T-helper 2 cell (primary cell): Measurements from ENCODE around the gene C1orf141.
"Not testable (repeated sequence)": the region's sequence is repeated elsewhere in the genome, so short reads cannot be mapped to it uniquely, and the experiment has no call there.

Source experiments
- DNase-seq, 5 experiments: peaks; one replicate each; pipeline versions ENCODE4 v3.0.0 to v3.0.0-alpha.2; 2012 to 2022

The C1orf141 gene

DNA sequence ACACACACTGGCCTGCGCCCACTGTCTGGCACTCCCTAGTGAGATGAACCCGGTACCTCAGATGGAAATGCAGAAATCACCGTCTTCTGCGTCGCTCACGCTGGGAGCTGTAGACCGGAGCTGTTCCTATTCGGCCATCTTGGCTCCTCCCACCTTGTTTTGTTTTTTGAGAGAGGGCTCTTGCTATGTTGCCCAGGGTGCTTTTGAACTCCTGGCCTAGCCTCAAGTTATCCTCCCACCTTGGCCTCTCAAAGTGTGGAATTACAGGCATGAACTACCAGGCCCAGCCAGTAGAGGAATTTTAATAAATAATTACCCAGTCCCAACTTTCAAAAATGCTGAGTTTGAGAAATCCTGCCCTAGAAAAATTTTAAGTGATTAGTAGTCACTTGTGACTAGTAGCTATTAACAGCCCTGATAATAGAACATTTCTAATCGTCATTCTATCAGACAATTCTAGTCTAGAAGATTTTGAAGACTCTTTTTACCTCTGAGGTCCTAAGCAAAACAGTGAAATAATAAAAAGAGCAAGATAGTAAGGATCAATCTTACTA is 49.9 kb downstream of the C1orf141 start:
- DNase-seq: no peak

DNA sequence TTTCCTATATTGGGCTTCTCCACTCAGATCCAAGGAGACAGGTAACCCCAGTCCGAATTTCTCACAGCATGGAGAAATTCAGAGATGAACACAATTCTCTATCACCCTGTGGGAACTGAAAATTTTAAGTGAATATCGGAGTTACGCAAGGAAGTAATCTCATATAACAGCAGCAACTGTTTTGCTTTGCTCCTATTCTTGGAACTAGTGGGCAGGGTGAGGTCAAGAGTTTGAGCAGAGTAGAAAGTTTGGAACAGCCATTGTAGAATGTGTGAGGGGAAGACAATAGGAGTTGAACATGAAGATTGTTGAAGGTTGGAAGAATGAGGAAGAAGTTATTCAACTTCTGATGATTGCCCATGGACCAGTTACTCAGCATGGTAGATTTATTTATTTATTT is 56.5 kb downstream of the C1orf141 start:
- no peak for DNase-seq

DNA sequence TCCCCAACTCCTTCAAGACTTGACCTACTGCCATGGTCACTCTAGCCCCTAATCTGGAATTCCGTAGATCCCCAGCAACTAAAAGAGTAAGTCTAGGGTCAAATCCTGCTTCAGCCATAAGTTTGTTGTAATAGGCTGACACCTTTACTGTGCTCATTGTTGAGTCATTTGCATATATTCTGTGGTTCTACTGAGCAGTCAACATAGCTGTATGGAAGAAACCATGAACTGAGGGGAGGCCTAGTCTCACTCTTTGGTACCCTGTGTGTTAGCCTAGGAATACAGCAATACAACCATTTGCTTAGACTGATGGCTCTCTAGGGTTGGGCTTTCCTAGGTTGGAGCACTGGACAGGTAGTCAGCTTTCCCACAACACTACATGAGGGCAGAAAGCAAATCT is 57.2 kb downstream of the C1orf141 start:
- DNase-seq: no peak

DNA sequence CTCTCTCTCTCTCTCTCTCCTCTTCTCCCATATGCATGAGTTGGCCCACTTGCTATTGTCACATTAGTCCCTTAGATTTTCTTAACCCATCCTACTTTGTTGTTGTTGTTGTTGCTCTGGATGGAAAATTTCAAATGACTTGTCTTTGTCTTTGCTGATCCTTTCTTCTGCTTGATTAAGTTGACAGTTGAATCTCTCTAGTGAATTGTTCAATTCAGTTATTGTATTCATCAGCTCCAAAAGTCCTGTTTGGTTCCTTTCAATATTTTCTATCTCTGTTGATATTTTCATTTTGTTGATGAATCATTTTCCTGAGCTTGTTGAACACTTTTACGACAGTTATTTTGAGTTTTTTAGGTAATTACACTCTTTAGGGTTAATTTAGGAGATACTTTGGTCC is 62.0 kb downstream of the C1orf141 start:
- no peak for DNase-seq

DNA sequence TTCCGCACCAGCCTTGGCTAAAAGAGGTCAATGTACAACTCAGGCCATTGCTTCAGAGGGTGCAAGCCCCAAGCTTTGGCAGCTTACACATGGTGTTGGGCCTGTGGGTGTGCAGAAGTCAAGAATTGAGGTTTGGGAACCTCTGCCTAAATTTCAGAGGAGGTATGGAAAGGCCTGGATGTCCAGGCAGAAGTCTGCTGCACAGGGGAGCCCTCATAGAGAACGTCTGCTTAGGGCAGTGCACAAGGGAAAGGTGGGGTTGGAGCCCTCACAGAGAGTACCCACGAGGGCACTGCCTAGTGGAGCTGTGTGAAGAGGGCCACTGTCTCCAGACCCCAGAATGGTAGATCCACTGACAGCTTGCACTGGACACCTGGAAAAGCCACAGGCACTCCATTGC is 67.1 kb downstream of the C1orf141 start:
- not testable (repeated sequence) for DNase-seq

DNA sequence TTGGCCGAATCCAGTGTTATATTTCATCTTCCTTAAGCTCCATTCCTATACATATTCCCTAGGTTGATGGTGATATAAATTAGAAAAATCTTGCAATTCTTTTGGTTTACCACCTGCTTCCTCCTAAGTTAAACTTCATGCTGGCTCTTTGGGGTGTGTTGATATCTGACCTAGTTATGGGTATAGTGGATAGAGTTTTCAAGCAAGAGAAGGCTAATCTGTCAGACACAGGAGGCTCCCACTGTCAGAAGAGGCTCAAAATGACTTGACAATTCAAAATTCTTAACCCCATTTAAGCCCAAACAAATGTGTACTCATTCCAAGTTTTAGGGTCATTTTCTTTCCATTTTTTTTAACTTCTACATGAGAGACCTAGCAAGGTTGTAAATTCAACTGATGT is 72.4 kb downstream of the C1orf141 start:
- no peak for DNase-seq

DNA sequence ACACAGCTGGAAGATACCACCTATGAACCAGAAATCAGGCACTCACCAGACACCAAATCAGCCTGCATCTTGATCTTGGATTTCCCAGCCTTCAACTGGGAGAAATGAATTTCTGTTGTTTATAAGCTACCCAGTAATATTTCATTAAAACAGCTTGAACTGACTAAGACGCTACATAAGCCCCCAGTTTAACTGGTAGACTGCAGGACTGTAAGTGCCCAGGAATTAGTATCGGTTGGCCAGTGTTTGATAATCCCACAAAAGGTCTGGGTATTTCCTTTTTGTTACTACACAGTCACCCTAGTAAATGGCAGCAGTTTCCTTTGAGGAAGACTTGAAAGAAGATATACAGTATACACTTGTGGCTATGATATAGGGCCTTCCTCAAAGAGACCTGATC is 73.5 kb downstream of the C1orf141 start:
- no peak for DNase-seq

DNA sequence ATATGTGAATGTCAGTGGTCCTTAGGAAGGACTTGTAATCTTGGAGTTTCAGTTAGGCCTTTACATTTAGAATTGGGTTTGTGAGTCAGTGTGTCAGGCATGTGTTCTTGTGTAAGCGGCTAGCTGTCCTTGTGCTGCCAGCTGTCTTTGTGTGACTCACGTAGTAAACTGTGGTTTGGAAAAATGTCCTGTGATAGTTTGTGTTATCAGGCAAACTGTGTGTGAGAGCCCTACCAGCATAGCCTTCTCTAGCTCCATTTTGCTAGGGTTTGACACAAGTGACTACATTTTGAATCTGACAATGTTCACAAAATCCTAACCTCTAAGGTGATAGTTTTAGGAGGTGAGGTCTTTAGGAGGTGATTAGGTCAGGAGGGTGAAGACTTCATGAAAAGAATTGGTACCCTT is 74.0 kb downstream of the C1orf141 start:
- no peak for DNase-seq

DNA sequence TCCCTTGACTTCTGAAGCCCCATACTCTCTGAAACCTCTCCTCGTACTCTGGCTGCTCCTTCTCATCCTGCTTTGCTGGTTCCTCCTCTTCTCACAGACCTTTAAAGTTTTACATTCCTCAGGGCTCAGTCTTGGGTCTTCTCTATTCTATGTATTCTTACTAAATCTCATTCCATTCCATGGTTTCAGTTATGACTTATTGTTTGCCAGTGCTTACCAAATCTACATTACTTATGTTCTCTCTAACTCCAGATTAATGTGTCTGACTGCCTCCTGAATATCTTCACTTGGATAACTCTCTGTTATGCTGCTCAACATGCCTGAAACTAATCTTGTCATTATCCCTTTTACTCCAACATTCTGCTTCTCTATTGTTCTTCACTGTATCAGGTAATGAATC is 75.4 kb downstream of the C1orf141 start:
- no peak for DNase-seq

DNA sequence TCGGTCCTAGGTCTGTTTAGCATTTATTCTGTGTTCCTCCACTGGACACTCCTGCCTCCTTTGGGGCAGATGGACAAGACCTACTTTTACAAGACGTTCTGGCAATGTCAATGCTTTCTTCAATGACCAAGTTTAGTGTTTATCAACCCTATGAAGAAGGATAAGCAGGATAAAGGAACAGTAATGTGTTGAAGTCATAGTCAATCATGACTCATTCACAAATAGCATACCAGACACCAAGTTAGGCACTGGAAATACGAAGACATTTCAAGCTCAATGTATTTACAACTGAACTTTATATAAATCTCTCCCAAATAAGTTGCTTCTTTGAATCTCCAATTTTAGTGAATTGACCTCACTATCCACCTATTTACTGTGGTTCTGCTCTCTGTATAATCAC is 76.0 kb downstream of the C1orf141 start:
- no peak for DNase-seq

DNA sequence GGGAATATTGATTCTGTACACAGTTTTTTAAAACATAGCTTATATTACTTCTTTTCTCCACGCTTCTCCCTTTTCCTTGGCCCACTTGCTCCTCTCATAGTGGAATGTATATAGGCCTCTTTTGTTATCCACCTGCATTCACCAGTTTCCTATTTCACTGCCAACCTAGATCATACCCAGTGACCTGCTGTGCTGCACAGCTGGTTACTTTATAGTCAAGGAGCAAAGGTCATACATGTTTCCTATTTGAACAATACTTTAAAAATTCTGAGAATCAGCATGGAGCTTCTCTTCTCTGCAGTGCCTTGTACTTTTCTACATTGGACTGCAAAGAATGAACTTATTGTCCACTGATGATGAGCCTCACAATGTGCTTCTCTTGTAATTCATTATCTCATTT is 76.5 kb downstream of the C1orf141 start:
- no peak for DNase-seq

DNA sequence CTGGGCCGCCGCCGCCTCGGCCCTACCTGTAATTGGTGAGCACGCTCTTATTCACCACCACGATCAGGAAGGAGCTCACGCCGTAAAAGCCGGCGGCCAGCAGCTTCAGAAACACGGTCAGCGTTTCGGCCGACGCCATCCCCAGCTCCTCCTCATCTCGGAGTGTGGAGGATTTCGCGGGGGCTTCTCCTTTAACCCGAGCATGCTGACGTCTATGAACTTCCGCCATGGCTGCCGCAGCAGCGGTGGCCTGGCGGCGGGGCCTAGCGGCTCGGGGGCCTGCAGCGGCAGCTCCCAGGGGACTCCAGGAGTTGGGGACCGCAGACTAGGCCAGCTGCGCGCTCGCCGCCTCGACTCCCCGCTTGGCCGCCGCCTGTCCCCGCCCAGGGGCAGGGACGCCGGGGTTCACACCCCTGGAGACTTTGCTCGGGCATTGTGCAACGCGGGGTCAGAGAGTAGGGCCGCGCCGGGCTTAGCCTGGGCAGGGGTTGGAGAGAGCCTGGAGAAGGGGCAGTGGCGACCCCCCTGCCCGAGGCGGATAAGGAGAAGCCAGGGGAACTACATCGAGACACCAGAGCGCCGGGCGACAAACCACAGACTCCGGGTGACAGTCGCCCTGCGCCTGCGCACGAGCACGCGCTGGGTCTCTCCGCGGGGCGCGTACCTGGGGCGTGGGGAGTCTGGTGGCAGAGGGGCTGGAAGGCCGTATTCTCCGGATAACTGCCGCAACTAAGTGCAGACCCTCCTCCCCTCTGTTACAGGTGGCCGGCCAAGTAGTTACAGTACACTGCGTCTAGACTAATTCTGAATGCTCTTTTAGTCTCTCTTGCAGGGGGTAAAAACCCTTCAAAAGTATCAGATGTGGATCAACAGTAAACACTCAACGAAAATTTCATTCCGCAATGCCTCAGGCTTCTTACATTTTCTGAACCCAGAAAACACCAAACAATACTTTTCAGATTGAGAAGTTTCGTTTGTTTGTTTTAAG is 80.7 kb downstream of the C1orf141 start, which contains the start of gene SLC35D1:
Gene SLC35D1 (minus strand): TSS at position 364 of the 988 bp plus-strand sequence. CDS start 135 bp downstream, at position 229.
- DNase-seq: peak; percentile 49 to 86 (median 69)

DNA sequence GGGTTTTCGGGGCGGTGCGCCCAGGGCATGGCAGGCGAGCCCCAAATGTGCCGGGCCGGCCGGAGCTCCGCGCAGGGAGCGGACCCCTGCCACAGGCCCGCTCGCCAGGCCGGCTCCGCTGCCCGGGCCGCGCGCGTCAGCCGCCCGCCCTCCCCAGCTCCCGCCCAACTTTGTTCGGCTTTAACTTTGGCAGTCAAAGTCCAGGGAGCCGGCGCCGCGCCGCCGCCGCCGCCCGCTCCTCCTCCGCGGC is 81.3 kb downstream of the C1orf141 start:
- DNase-seq: peak in 2 of 5 experiments; percentile 6 to 7

DNA sequence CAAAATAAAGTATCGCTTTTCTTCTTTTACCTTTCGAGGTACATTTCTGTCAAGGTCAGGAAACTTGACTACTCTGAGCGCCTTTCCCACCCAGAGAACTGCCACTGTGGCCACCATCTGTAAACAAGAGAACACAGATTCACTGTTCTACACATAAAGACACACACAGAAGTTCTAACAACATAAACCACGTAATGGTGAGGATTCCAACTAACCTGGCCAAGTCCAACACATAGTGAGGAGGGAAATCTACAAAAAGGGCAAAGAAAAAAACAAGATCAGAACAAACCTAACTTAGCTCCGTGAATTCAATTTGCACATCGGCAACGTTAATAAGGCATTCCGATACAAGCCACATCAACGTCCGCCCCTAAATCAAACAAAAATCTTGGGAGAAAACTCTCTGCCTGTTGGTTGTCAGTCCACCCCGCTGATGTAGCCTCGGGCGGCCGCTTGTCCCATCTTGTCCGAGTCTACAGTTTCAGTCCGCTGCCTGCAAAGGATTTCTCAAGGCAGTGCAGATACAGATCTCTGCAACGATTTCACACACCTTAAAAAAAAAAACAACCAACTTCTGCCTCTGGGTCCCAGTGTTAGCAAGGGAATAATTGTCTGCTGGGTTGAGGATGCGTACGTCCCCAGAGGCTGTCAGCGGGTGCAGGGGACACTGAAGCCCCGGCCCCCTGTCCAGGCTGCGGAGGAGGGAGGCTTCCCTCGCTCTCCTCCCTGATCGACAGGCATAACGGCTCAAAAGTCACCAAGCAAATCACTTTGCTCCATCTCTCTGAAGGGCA is 81.8 kb downstream of the C1orf141 start:
- DNase-seq: peak in 1 of 5 experiments; percentile 61

DNA sequence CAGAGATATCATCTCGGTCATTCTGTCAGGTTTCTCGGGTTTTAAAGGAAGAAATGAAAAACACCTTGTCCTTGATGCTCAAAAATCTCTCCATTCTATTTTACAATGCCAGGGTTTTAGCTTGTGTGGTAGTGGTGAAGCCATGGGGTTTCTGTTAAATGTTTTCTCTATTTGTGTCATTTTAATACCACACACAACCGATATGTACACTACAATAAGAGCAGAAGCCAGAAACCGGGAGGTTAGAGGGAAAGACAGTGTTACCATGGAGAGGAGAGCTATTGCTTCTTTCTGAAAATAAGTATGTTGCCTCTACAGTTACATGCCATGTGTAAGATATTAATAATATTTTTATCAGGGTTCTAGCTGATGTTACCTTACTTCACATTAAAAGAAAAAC is 83.6 kb downstream of the C1orf141 start:
- peak in 1 of 5 experiments; percentile 61 for DNase-seq

DNA sequence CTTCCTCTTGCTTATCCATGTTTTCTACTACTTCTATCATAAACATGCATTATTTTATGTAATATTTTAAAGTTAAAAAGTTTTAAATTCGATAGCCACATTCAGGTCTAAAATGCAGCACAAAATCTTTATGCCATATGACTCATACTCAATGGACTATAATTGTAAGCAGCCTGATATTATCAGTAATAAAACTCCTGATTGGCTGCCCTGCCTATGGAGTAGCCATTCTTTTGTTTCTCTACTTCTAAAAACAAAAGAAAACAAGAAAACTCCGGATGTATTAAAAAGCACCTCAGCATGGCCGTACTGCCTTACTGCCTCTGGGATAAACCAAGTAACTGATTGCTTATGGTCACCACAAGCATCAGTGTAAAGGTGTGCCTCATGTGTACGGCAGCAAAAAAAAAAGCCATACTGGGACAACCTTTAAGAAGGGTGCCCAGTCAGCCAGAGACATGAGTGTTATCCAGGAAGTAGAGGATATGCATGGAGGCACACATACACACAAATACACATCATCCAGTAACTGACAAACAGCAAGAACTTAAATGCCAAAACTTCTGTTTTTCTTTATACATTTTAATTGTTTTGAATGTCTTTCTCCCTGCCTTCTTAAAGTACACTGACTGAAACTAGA is 90.0 kb downstream of the C1orf141 start:
- DNase-seq: no peak

DNA sequence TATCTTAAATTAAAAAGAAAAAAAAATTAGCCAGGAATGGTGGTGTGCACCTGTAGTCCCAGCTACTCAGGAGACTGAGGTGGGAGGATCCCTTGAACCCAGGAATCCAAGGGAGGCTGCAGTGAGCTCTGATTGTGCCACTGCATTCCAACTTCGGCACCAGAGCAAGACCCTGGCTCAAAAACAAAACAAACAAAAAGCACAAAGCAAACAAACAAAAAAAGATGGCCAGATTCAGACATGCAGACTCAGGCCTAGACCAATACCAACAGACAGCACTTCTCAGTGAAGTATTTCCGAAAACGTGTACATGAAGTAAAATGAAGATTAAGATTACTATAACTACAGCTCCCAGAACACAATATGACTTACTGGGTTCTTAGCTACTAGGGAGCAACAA is 91.4 kb downstream of the C1orf141 start:
- no peak for DNase-seq
